ENCODE results near the gene WDTC1. TPM values are rescaled to one million over a fixed set of nuclear protein-coding genes. Genes with fewer than 3 reads are reported as not detected.

WDTC1 gene
- total RNA-seq, 1 experiment from 2014 or later: 20.1 TPM

DNA sequence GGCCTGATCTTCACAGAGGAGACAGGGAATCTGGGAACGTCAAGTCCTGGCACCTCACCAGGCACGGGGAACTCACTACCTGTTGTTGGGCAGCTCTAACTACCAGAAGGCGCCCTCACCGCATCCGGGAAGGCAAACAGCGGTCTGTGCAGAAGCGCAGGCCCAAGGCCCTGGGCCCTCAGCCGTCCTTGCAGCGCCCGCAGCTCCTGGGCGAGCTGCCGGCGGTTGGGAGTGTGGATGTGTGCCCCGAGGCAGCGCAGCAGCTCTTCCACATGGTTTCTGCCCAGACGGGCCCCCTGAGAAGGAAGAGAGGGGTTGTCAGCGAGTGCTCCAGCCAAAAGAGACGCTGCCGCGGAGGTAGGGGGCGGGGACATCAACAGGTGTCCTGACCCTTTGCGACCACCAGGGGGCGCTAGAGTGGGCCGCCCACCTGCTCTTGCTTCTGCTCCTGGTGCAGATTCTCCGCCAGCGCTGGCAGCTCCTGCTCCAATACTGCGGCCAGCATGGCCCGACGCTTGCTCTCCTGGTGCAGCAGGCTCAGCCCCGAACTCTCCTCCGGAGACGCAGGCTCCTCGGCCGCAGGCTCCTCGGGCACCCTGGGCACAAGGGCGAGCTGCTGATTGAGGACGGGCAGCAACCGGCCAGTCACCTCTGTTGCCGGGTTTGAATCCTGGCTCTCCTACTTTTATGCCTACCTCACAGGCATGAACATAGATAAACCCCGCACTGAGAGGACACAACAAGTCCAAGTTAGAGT is 123.0 kb downstream of the WDTC1 start (continued):
- TF ChIP-seq, protein P1, sequence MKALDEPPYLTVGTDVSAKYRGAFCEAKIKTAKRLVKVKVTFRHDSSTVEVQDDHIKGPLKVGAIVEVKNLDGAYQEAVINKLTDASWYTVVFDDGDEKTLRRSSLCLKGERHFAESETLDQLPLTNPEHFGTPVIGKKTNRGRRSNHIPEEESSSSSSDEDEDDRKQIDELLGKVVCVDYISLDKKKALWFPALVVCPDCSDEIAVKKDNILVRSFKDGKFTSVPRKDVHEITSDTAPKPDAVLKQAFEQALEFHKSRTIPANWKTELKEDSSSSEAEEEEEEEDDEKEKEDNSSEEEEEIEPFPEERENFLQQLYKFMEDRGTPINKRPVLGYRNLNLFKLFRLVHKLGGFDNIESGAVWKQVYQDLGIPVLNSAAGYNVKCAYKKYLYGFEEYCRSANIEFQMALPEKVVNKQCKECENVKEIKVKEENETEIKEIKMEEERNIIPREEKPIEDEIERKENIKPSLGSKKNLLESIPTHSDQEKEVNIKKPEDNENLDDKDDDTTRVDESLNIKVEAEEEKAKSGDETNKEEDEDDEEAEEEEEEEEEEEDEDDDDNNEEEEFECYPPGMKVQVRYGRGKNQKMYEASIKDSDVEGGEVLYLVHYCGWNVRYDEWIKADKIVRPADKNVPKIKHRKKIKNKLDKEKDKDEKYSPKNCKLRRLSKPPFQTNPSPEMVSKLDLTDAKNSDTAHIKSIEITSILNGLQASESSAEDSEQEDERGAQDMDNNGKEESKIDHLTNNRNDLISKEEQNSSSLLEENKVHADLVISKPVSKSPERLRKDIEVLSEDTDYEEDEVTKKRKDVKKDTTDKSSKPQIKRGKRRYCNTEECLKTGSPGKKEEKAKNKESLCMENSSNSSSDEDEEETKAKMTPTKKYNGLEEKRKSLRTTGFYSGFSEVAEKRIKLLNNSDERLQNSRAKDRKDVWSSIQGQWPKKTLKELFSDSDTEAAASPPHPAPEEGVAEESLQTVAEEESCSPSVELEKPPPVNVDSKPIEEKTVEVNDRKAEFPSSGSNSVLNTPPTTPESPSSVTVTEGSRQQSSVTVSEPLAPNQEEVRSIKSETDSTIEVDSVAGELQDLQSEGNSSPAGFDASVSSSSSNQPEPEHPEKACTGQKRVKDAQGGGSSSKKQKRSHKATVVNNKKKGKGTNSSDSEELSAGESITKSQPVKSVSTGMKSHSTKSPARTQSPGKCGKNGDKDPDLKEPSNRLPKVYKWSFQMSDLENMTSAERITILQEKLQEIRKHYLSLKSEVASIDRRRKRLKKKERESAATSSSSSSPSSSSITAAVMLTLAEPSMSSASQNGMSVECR (CRISPR knock-in tag; IDR thresholded peaks at IDR 0.05; ENCODE audit: borderline replicate concordance): no peak
- TF ChIP-seq ETV6 (CRISPR knock-in tag; IDR thresholded peaks at IDR 0.05) (no peak), JAZF1 (CRISPR knock-in tag; IDR thresholded peaks at IDR 0.05) (no peak), ZNF416 (CRISPR knock-in tag; IDR thresholded peaks at IDR 0.05) (no peak), TCF7 (CRISPR knock-in tag; IDR thresholded peaks at IDR 0.05; ENCODE audit: low read depth) (no peak), NFYB (CRISPR knock-in tag; conservative IDR thresholded peaks at IDR 0.05; ENCODE audit: low read depth) (no peak), RELA (CRISPR knock-in tag; IDR thresholded peaks at IDR 0.05; ENCODE audit: borderline replicate concordance) (no peak), ESRRA (CRISPR knock-in tag; IDR thresholded peaks at IDR 0.05; ENCODE audit: borderline replicate concordance) (no peak; the same call in 1 of the 2 replicates)
- TF ChIP-seq, protein P2, sequence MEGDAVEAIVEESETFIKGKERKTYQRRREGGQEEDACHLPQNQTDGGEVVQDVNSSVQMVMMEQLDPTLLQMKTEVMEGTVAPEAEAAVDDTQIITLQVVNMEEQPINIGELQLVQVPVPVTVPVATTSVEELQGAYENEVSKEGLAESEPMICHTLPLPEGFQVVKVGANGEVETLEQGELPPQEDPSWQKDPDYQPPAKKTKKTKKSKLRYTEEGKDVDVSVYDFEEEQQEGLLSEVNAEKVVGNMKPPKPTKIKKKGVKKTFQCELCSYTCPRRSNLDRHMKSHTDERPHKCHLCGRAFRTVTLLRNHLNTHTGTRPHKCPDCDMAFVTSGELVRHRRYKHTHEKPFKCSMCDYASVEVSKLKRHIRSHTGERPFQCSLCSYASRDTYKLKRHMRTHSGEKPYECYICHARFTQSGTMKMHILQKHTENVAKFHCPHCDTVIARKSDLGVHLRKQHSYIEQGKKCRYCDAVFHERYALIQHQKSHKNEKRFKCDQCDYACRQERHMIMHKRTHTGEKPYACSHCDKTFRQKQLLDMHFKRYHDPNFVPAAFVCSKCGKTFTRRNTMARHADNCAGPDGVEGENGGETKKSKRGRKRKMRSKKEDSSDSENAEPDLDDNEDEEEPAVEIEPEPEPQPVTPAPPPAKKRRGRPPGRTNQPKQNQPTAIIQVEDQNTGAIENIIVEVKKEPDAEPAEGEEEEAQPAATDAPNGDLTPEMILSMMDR (IDR thresholded peaks at IDR 0.05): peak; percentile 100
- TF ChIP-seq, protein P3, sequence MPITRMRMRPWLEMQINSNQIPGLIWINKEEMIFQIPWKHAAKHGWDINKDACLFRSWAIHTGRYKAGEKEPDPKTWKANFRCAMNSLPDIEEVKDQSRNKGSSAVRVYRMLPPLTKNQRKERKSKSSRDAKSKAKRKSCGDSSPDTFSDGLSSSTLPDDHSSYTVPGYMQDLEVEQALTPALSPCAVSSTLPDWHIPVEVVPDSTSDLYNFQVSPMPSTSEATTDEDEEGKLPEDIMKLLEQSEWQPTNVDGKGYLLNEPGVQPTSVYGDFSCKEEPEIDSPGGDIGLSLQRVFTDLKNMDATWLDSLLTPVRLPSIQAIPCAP (CRISPR knock-in tag; IDR thresholded peaks at IDR 0.05): no peak
- TF ChIP-seq, protein P4, sequence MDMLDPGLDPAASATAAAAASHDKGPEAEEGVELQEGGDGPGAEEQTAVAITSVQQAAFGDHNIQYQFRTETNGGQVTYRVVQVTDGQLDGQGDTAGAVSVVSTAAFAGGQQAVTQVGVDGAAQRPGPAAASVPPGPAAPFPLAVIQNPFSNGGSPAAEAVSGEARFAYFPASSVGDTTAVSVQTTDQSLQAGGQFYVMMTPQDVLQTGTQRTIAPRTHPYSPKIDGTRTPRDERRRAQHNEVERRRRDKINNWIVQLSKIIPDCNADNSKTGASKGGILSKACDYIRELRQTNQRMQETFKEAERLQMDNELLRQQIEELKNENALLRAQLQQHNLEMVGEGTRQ (CRISPR knock-in tag; IDR thresholded peaks at IDR 0.05): no peak

Other genes with a start within 250 kb of the WDTC1 start
- gene TRNP1, start 240.9 kb upstream of the WDTC1 start, total RNA-seq (2021): 37.6 to 51.4 TPM (median 49.4 TPM) in 3 replicates
- gene TENT5B, start 221.8 kb upstream of the WDTC1 start, total RNA-seq (2021): 104 to 124 TPM (median 119 TPM) in 3 replicates
- 22.0 to 25.1 TPM (median 22.5 TPM) in 3 replicates for gene SLC9A1, start 79.5 kb upstream of the WDTC1 start, total RNA-seq (2021)
- gene TMEM222, start 87.5 kb downstream of the WDTC1 start, total RNA-seq (2021): 24.9 to 29.8 TPM (median 28.7 TPM) in 3 replicates
- gene SYTL1, start 107.4 kb downstream of the WDTC1 start, total RNA-seq (2021): 18.0 to 19.7 TPM (median 18.5 TPM) in 3 replicates
- gene MAP3K6, start 132.3 kb downstream of the WDTC1 start, total RNA-seq (2021): 13.3 to 15.0 TPM (median 14.0 TPM) in 3 replicates
- 0.98 to 1.6 TPM (median 1.3 TPM) in 3 replicates for gene FCN3, start 140.2 kb downstream of the WDTC1 start, total RNA-seq (2021)
- 3.0 to 5.5 TPM (median 4.3 TPM) in 3 replicates for gene CD164L2, start 148.7 kb downstream of the WDTC1 start, total RNA-seq (2021)
- 7.8 to 12.4 TPM (median 7.8 TPM) in 3 replicates for gene GPR3, start 158.0 kb downstream of the WDTC1 start, total RNA-seq (2021)